GM12878 (cell line): ENCODE measurements around the gene THSD4. TPM values are rescaled to one million over a fixed set of nuclear protein-coding genes. Genes with fewer than 3 reads are reported as not detected.

Experiments
- ATAC-seq: fragments of 200-7000 bp; cut with Tn5 transposase; 3 replicates; pipeline ENCODE4 v1.9.1; 2020; ENCODE audit warnings: mild to moderate bottlenecking, moderate library complexity
- BruUV-seq: library from RNA; stranded (reverse); fragments of 400-500 nt; replicated peaks from 2 replicates; lab custom pipeline; 2021; lab: Mats Ljungman, UMichigan
- CTCF ChIA-PET: fragments of 300-600 bp; sonication (Branson Sonifier 250); formaldehyde crosslinking; extraction: SDS; loops from one replicate; lab custom pipeline; 2021; ENCODE audit warnings: inconsistent platforms; lab: Yijun Ruan, JAX
- POLR2A ChIA-PET: fragments of 350-600 bp; formaldehyde crosslinking; extraction: SDS; loops from one replicate; lab custom pipeline; 2021; ENCODE audit warnings: inconsistent platforms; lab: Charles Lee
- RAD21 ChIA-PET: fragments of 300-600 bp; sonication (Branson Sonifier 250); formaldehyde crosslinking; loops from one replicate; lab custom pipeline; 2023; ENCODE audit warnings: antibody characterized with exemption; ENCODE audit not compliant: unreplicated experiment; lab: Charles Lee
- SMC1A ChIA-PET: fragments of 300-600 bp; sonication (Branson Sonifier 250); formaldehyde crosslinking; loops from one replicate; lab custom pipeline; 2023; ENCODE audit not compliant: unreplicated experiment, uncharacterized antibody; lab: Charles Lee
- DNase-seq: peaks from one replicate; pipeline ENCODE4 v3.0.0-alpha.2; 2011; ENCODE audit warnings: low read depth, low spot score
- FAIRE-seq: peaks from 3 replicates; lab custom pipeline; 2011; peaks lifted over from hg19 to GRCh38; lab: Jason Lieb, UNC
- H2AFZ ChIP-seq: 2 replicates; pipeline ENCODE4 v1.6.0; 2011; ENCODE audit warnings: low read depth, low read length, control low read depth; ENCODE audit not compliant: control insufficient read depth
- H3K27ac ChIP-seq: 2 replicates; pipeline ENCODE4 v1.5.1; 2011; ENCODE audit warnings: control low read depth; ENCODE audit not compliant: control insufficient read depth, insufficient read depth
- H3K27me3 ChIP-seq, 2 experiments: replicated peaks in 1 of 2; 2 replicates each; pipeline versions ENCODE4 v1.6.0 to v1.6.1; 2011; ENCODE audit warnings: low read length in 1 of 2; ENCODE audit not compliant: control insufficient read depth in 2 of 2, insufficient read depth in 2 of 2
- H3K36me3 ChIP-seq, 2 experiments: 2 replicates each; pipeline ENCODE4 v1.5.1; 2011; ENCODE audit warnings: low read length in 1 of 2; ENCODE audit not compliant: control insufficient read depth in 2 of 2, insufficient read depth in 2 of 2
- H3K4me1 ChIP-seq: 2 replicates; pipeline ENCODE4 v1.6.1; 2011; ENCODE audit warnings: mild to moderate bottlenecking, low read length, moderate library complexity, mixed read lengths; ENCODE audit not compliant: control insufficient read depth, insufficient read depth
- H3K4me2 ChIP-seq: 2 replicates; pipeline ENCODE4 v1.6.0; 2011; ENCODE audit warnings: control low read depth; ENCODE audit not compliant: control insufficient read depth, insufficient read depth
- H3K4me3 ChIP-seq: fragments of 200-600 bp; sonication (generic); 2 replicates; pipeline ENCODE4 v1.5.1; 2016
- H3K79me2 ChIP-seq: 2 replicates; pipeline ENCODE4 v1.6.0; 2011; ENCODE audit warnings: low read length; ENCODE audit not compliant: control insufficient read depth, insufficient read depth
- H3K9ac ChIP-seq: 2 replicates; pipeline ENCODE4 v1.8.0; 2011; ENCODE audit warnings: low read length, control low read depth, mixed read lengths; ENCODE audit not compliant: control insufficient read depth, insufficient read depth
- H3K9me3 ChIP-seq: replicated peaks from 3 replicates; pipeline ENCODE4 v1.5.1; 2011; ENCODE audit warnings: mild to moderate bottlenecking, low read length; ENCODE audit not compliant: control insufficient read depth, insufficient read depth
- H4K20me1 ChIP-seq: 2 replicates; pipeline ENCODE4 v1.6.0; 2011; ENCODE audit not compliant: control insufficient read depth, insufficient read depth
- EZH2 ChIP-seq: IDR thresholded peaks from 2 replicates; pipeline ENCODE4 v1.6.1; 2012; ENCODE audit warnings: low read depth, mild to moderate bottlenecking, control low read depth, inconsistent platforms, low read length, borderline replicate concordance; ENCODE audit not compliant: control insufficient read depth
- IRF4 ChIP-seq: IDR thresholded peaks from 2 replicates; pipeline ENCODE4 v1.6.1; 2011; ENCODE audit warnings: low read depth, low read length
- SRF ChIP-seq, 2 experiments: IDR thresholded peaks; 2 replicates each; pipeline ENCODE4 v1.6.1; 2011; ENCODE audit warnings: low read depth in 2 of 2, low read length in 2 of 2, mild to moderate bottlenecking in 1 of 2, moderate library complexity in 1 of 2
- WGBS: methylation state at CpG from one replicate; pipeline ENCODE4 v1.1.6; 2016; ENCODE audit warnings: low lambda C conversion rate; ENCODE audit not compliant: insufficient replicate concordance, insufficient coverage; ENCODE audit errors: missing lambda C conversion rate; 5-methylcytosine and 5-hydroxymethylcytosine counted together
- in situ Hi-C: fragments of 300-500 bp; cut with MboI; formaldehyde crosslinking; loops from 9 replicates; pipeline ENCODE4 v1.14.3; 2018; ENCODE audit warnings: mixed read lengths
- intact Hi-C: fragments of 100-400 bp; cut with micrococcal nuclease; formaldehyde crosslinking; loops from one replicate; pipeline ENCODE4 v1.14.2; 2022; ENCODE audit not compliant: unreplicated experiment
- polyA plus RNA-seq, 11 experiments: library from polyadenylated mRNA; depleted of rRNA in 4 of 11; unstranded in 6 of 11; stranded (reverse) in 5 of 11; fragments of >200 nt; fragmentation: Nextera tagmentation in 4 of 11; fragmentation: Illumina TruSeq in 1 of 11; extraction: Ambion mirVana in 4 of 11; extraction: Trizol in 1 of 11; gene quantifications; 1 replicate in 1 of 11; 2 replicates in 10 of 11; pipeline versions ENCODE4 v1.2.1 to v1.2.3, GENCODE V29; 2011 to 2016; ENCODE audit warnings: inconsistent platforms in 2 of 11, missing spikeins in 2 of 11, low read depth in 1 of 11
- total RNA-seq, 4 experiments: library from RNA; depleted of rRNA in 3 of 4; stranded (reverse); fragments of >200 nt in 3 of 4; fragmentation: Illumina TruSeq in 1 of 4; extraction: Trizol in 1 of 4; gene quantifications; 2 replicates each; pipeline versions ENCODE4 v1.2.1 to v1.2.3, GENCODE V29; 2013 to 2021

THSD4 gene
- total and polyA plus RNA-seq, 10 of the 15 experiments (the other 5 are each of a cell fraction or from before 2014, with no cell fraction given), result 0.04 to 0.13 (median 0.05) TPM; not detected in 7

DNA sequence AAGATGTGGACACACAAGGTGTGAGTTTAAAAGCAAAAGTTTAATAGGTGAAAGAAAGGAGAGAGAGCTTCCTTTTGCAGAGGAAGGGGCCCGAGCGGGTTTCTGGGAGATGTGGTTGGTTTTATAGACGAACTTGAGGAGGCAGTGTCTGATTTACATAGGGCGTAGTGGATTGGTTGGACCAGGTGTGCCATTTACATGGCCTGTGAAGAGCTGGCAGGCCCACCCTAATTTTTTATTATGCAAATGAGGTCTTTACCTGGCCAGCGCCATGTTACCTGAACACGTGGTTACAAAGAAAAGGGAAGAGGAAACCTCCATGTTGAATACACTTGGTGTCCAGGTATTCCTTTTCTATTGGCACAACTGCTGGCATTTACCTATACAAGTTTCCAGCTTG lies 42.8 kb upstream of the THSD4 start (continued):
- no peak for TF ChIP-seq SRF (IDR thresholded peaks at IDR 0.05; ENCODE audit: low read depth in 2 of 2, low read length in 2 of 2)

DNA sequence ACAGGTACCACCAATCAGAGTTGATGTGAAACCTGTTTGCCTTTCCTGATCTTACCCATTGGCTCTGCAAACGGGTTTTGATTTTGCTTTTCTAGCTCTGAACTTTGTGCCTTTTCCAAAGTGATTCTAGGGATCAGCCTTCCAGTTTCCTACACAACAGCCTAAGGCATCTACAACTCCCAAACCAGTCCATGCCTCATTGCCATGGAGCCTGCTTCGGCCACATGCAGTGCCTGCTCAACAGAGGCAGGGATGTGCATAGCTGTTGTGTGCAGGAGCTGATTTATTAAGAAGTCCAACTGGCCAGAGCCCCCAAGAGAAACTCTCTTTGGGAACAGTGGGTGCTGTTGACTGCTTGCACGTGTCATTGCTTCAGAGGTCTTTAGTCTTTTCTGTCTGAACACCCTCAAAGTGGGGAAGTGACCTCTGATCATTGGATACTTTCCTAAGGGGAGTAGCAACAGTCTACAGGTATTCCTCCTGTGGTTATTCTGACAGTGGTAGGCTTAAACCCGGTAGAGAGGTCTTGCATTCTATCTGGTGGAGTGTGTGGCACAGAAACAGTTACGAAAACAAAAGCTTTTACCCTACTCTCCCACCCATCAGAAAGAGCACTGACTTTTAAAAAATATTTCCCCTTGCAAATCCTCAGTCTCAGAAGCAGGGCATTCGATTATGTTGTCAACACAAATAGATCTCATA lies 36.6 kb upstream of the THSD4 start:
- Histone ChIP-seq H3K9me3 (no peaks in the 10 kb centered on the region), H2AFZ (no peak overlapping the region), H3K4me3 (no peak overlapping the region), H3K9ac (no peak overlapping the region), H3K4me1 (no peaks in the 10 kb centered on the region), H3K27ac (no peak overlapping the region), H3K27me3 (no peaks in the 10 kb centered on the region), H3K4me2 (no peak overlapping the region), H4K20me1 (no peaks in the 10 kb centered on the region), H3K79me2 (no peaks in the 10 kb centered on the region), H3K36me3 (no peaks in the 10 kb centered on the region)
- POLR2A ChIA-PET, result no interaction called here
- RAD21 ChIA-PET, result no interaction called here
- SMC1A ChIA-PET, result interaction anchor here (0.6 kb wide), 1 partner anchor 1175 kb away, joined by 3 read pairs; no protein-coding TSS in a partner anchor
- ATAC-seq (no peak), DNase-seq (no peak), FAIRE-seq (no peak)
- 1% methylated on average over 6 of the region's 6 CpGs for WGBS
- CTCF ChIA-PET, result no interaction called here
- TF ChIP-seq EZH2, result no peak
- no peak for TF ChIP-seq IRF4
- no TSS peak for BruUV-seq
- in situ Hi-C loops (no loop called here), intact Hi-C loops (no loop called here)
